GM21515 (cell line): ENCODE results near the gene CHRND.

Source experiments
- ATAC-seq: cut with Tn5 transposase; IDR thresholded peaks from one replicate; pipeline ENCODE4 v1.9.1; 2021; ENCODE audit not compliant: unreplicated experiment

The CHRND gene

DNA sequence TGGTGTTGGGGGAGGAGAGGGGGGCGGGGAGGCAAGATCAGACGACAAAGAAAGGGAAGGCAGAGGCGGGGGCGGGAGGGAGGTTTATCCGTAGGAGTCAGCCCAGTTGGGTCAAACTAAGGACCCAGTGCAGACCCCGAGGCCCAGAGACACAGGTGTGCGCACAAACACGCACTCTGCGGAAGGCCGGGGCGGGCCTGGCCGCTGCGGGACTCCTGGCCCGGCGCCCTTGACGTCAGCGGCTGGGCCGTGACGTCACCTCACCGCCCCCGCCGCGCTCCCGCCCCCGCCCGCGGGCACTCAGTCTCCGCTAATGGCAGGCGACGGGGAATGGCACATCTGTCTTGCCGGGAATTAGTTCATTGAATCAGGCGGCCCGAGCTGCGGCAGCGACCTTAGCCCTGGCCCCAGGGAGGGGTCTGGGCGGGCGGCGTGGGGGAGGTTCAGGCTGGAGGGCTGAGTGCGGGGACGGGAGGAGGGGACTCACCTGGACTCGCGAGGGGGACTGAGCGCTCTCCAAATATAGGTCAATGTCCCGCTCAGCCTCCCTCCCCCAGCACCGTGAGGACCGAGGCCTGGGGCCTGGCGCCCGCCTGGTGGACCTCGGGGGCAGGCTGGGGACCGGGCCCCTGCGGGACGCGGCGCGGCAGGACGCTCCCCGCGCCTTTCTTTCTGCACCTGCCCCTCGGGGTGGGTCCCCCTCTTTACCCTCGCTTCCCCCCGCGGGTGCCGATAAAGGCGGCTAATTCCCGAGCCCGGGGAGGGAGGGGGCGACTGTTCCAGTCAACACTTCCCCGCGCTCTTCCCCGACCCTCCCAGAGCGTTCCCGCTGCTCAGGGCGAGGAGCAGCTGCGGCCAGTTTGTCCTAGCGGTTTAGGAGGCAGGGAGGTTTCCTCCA, 22.8 kb upstream of the CHRND start:
- no peak for ATAC-seq

DNA sequence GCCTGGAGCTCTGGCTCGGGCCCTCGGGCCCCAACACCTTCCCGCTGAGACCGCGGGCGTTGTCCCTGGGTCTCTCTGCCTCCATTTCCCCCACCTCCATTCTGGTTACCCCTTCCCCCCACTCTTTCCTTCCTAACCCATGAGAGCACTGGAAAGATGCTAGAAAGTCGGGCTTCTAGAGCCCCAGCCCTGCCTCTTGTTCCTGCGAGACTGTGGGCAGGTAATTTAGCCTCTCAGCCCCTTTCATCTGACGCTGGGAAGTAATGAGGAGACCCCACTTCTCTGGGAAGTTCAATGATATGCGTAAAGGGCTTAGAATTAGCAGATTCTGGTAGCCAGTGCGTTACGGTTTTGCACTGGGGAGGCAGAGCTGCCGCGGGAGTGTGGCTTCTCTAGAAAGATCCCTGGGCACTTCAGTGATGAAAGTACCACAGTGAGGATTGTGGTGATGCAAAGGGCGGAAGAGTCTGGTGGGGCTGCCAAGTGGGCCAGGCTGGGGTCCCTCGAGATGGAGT, 22.1 kb upstream of the CHRND start:
- no peak for ATAC-seq

DNA sequence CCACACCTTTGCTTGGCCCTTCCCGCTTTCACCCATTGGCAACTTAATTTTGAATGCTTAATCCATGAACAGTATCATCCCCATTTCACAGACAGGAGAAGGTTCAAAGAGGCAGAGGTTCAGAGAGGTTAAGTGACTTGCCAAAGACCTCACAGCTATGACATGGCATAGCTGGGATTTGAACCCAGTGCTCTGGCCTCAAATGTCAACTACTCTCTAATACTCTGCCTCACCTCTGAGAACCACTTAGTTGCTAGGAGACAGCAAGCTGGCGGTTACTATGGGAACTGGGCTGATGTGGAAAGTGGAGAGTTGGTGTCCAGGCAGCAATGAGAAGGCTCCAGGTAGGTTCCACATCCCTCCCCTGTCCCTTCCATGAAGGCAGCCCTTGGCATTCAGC, 21.5 kb upstream of the CHRND start:
- ATAC-seq, result no peak

GRCh38 chr2:232505856-232506255, 20.1 kb upstream of the CHRND start:
- no peak for ATAC-seq

- no peak for ATAC-seq
Measured at GRCh38 chr2:232506709-232507108, 19.3 kb upstream of the CHRND start.

DNA sequence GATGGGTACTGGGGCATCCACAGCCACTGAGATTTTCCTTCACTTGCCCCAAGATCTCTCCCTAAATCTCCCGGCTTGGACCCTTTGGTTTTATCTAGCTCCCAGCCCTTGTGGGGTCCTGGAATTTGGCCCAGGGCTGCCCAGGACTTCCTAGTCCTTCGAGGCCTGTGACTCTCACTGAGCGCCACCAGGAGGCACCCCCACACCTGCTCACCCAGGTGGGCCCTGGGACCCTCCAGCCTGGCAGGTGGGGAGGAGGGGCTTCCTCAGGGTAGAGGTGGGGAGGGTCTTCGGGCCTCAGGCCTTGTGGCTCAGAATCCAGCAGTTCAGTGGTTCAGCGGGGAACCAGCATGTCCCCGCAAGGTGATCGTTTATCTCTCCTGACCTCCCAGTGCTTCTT, 17.7 kb upstream of the CHRND start:
- no peak for ATAC-seq

GRCh38 chr2:232511336-232511890, 14.5 kb upstream of the CHRND start:
- no peak for ATAC-seq

GRCh38 chr2:232512602-232513001, 13.4 kb upstream of the CHRND start:
- ATAC-seq, result no peak

DNA sequence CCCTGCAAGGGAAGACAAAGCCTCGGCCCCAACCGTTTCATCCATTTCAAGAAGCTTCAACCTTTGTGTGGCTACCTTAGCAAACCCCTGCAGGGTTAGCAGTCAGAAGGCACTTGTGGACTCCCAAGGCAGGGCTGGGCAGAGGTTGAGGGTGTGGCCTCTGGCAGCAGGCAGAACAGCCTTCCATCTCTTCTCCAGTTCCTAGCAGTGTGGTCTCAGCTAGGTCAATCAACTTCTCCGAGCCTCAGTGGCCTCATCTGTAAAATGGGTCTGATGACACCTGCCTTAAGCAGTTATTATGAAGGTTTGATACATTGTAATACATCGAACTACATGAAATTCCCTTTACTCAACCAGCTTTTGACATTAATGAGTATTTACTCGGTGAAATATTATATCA, 12.6 kb upstream of the CHRND start:
- ATAC-seq, result no peak

DNA sequence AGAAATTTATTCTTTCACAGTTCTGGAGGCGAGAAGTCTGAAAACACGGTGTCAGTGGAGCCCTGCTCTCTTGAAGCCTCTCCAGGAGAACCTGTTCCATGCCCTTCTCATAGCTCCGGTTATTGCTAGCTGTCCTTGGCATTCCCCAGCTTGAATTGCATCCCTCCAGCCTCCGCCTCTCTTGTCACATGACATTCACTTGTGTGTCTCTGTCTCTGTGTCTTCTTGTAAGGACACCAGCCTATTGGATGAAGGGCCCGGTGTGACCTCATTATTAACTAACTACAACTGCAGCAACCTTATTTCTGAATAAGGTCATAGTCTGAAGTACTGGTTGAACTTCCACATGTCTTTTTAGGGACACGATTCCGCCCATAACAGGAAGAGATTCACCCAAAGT, 10.3 kb upstream of the CHRND start:
- no peak for ATAC-seq

- no peak for ATAC-seq
Measured at GRCh38 chr2:232516551-232516950, 9.4 kb upstream of the CHRND start.

DNA sequence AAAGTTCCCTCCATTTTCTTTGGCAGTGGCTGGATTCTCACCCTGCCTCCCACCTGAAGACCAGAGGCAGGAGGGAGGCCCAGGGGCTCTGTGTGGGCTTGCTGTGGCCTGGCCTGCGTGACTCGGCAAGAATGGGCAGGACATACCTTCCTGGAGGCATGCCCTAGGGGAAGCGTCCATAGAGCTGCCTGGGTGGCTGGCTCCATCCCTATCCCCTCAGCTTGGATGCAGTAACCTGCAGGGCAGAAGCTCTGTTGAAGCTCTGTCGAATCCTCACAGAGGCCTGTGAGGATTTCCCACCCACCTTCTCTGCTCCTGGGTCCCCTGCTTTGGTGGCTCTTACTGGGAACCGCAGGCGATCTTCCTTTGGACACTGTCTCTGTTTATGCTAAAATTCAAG, 7.1 kb upstream of the CHRND start:
- no peak for ATAC-seq

- ATAC-seq, result no peak
Measured at GRCh38 chr2:232519581-232520438, 6.2 kb upstream of the CHRND start, which contains the start of gene PRSS56. PRSS56 (plus strand) TSS chr2:232520388; CDS start chr2:232520599, 211 bp downstream.

DNA sequence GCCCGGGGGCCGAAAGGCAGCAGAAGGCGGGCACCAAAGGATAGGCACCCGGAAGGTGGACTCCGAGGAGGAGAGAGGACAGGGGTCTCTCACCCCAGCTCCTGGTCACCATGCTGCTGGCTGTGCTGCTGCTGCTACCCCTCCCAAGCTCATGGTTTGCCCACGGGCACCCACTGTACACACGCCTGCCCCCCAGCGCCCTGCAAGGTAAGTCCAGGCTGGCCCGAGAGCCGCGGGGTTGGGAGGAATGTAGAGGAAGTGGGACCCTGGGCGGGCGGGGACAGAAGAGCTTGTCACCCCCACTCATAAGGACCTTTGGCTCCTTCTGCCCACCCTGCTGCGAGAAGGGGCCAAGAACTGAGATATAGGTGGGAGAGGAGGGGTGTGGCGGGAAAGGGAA, 5.5 kb upstream of the CHRND start:
- no peak for ATAC-seq

GRCh38 chr2:232521098-232521497, 4.9 kb upstream of the CHRND start:
- no peak for ATAC-seq

GRCh38 chr2:232521959-232522622, 3.9 kb upstream of the CHRND start:
- ATAC-seq, result no peak

GRCh38 chr2:232522623-232523401, 3.1 kb upstream of the CHRND start:
- no peak for ATAC-seq

- no peak for ATAC-seq
Measured at GRCh38 chr2:232523402-232523681, 2.6 kb upstream of the CHRND start.

DNA sequence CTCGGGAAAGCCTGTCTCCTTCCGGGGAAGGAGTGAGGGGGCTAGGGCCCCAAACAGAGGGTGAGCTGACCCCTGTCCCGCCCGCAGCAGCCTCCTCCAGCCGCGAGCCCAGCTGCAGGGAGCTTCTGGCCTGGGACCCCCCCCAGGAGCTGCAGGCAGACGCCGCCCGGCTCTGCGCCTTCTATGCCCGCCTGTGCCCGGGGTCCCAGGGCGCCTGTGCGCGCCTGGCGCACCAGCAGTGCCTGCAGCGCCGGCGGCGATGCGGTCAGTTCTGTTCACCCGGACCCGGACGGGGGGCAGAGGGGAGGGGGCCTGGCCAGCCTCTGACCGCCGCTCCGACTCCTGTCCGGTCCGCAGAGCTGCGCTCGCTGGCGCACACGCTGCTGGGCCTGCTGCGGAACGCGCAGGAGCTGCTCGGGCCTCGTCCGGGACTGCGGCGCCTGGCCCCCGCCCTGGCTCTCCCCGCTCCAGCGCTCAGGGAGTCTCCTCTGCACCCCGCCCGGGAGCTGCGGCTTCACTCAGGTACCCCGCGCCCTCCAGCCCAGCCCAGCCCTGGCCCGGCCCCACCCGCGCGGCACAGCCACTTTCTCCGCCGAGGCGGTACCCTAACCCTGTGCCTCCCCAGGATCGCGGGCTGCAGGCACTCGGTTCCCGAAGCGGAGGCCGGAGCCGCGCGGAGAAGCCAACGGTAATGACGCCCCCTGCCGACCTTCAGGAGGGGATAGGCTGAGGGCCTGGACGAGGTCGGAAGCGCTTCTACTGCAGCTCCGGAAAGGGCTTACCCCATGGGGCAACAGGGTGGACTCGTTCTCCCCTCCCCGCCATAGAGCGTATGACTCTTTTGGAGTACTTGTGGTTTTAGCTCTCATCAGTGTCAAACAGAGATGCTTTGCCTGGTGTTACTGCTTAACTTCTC, 2.0 kb upstream of the CHRND start:
- no peak for ATAC-seq
